ENCODE results near the gene RNF121. TPM values are rescaled to one million over a fixed set of nuclear protein-coding genes. Genes with fewer than 3 reads are reported as not detected.

Gene RNF121
- total and polyA plus RNA-seq, 2 of the 13 experiments (the other 11 are each of a cell fraction or from before 2014, with no cell fraction given), result 28.6 to 44.3 TPM

- TF ChIP-seq ZNF503 (CRISPR knock-in tag; IDR thresholded peaks at IDR 0.05), result no peak; the same call in 1 of the 2 replicates
- no peak for TF ChIP-seq KAT7 (CRISPR knock-in tag; IDR thresholded peaks at IDR 0.05; ENCODE audit: borderline replicate concordance)
- TF ChIP-seq TEF (CRISPR knock-in tag; IDR thresholded peaks at IDR 0.05), result no peak
- no peak for TF ChIP-seq PAWR (CRISPR knock-in tag; IDR thresholded peaks at IDR 0.05; ENCODE audit: borderline replicate concordance)
- peak; percentile 90 for TF ChIP-seq KAT8 (CRISPR knock-in tag; IDR thresholded peaks at IDR 0.05)
- TF ChIP-seq ZNF136 (CRISPR knock-in tag; IDR thresholded peaks at IDR 0.05; ENCODE audit: low read depth), result no peak
- peak; percentile 48; the same call in 1 of the 2 replicates for TF ChIP-seq CHD2 (IDR thresholded peaks at IDR 0.05; ENCODE audit: low read depth, low read length)
- no peak for TF ChIP-seq KLF13 (CRISPR knock-in tag; IDR thresholded peaks at IDR 0.05)
- no peak for TF ChIP-seq ZNF260 (CRISPR knock-in tag; IDR thresholded peaks at IDR 0.05; ENCODE audit: borderline replicate concordance, low read depth)
- TF ChIP-seq ZNF318 (CRISPR knock-in tag; IDR thresholded peaks at IDR 0.05), result peak; percentile 72; the same call in 1 of the 2 replicates
- no peak for TF ChIP-seq TSC22D2 (CRISPR knock-in tag; IDR thresholded peaks at IDR 0.05; ENCODE audit: borderline replicate concordance)
- no peak for TF ChIP-seq ZNF251 (CRISPR knock-in tag; IDR thresholded peaks at IDR 0.05)
- TF ChIP-seq, protein P1, sequence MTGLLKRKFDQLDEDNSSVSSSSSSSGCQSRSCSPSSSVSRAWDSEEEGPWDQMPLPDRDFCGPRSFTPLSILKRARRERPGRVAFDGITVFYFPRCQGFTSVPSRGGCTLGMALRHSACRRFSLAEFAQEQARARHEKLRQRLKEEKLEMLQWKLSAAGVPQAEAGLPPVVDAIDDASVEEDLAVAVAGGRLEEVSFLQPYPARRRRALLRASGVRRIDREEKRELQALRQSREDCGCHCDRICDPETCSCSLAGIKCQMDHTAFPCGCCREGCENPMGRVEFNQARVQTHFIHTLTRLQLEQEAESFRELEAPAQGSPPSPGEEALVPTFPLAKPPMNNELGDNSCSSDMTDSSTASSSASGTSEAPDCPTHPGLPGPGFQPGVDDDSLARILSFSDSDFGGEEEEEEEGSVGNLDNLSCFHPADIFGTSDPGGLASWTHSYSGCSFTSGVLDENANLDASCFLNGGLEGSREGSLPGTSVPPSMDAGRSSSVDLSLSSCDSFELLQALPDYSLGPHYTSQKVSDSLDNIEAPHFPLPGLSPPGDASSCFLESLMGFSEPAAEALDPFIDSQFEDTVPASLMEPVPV (CRISPR knock-in tag; IDR thresholded peaks at IDR 0.05), result no peak
Measured at GRCh38 chr11:71927820-71928736, 768 bp upstream of the RNF121 start, which contains the start of gene XNDC1N (continued).

All from HepG2 (cell line).